Measurements from ENCODE around the gene C15orf40. TPM values are rescaled to one million over a fixed set of nuclear protein-coding genes. Genes with fewer than 3 reads are reported as not detected.

The C15orf40 gene
- total and polyA plus RNA-seq, 9 of the 15 experiments (the other 6 are each of a cell fraction or from before 2014, with no cell fraction given) = 15.9 to 52.0 (median 27.0) TPM

DNA sequence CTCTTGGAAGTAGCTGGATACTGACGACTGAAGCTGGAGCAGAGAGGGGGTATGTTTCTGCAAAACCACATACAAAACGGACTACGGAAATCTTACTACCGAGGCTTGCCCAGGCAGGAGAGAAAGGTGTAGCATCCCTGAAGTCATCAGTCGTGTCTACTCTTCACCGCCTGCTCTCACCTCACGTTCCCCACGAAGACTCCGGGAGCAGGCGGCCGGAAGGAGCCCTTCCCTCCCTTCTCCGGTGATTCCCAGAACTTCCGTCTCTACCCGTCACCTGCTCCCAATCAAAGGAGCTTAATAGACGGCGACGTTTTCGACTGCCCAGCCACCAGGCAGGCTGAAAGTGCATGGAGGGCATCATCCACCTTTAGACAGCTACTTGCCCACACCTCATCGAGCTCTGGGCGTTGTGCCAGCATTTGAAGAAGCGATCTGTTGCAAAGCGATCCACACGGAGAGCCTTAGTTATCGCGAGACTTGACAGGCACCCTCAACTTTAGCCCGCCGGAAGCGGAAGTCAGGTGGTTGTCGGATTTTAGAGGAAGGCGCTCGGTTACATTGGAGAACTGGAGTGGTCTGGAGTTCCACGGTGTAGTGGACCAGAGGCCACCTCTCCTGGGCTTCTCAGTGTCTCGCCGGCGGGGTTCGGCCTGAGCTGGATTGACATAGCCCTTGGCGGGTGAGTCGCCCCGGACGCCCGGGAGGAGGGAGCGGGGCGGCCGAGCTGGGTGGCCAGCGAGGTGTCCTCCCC lies 25.6 kb downstream of the C15orf40 start, which contains the start of gene RAMAC (continued):
- TF ChIP-seq, protein P1, sequence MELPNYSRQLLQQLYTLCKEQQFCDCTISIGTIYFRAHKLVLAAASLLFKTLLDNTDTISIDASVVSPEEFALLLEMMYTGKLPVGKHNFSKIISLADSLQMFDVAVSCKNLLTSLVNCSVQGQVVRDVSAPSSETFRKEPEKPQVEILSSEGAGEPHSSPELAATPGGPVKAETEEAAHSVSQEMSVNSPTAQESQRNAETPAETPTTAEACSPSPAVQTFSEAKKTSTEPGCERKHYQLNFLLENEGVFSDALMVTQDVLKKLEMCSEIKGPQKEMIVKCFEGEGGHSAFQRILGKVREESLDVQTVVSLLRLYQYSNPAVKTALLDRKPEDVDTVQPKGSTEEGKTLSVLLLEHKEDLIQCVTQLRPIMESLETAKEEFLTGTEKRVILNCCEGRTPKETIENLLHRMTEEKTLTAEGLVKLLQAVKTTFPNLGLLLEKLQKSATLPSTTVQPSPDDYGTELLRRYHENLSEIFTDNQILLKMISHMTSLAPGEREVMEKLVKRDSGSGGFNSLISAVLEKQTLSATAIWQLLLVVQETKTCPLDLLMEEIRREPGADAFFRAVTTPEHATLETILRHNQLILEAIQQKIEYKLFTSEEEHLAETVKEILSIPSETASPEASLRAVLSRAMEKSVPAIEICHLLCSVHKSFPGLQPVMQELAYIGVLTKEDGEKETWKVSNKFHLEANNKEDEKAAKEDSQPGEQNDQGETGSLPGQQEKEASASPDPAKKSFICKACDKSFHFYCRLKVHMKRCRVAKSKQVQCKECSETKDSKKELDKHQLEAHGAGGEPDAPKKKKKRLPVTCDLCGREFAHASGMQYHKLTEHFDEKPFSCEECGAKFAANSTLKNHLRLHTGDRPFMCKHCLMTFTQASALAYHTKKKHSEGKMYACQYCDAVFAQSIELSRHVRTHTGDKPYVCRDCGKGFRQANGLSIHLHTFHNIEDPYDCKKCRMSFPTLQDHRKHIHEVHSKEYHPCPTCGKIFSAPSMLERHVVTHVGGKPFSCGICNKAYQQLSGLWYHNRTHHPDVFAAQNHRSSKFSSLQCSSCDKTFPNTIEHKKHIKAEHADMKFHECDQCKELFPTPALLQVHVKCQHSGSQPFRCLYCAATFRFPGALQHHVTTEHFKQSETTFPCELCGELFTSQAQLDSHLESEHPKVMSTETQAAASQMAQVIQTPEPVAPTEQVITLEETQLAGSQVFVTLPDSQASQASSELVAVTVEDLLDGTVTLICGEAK (IDR thresholded peaks at IDR 0.05) = peak; percentile 96
- TF ChIP-seq, protein P1 (CRISPR knock-in tag; IDR thresholded peaks at IDR 0.05) = no peak
- TF ChIP-seq ETV1 (tag; conservative IDR thresholded peaks at IDR 0.05; ENCODE audit: low read depth) (peak; percentile 75), GABPB1 (CRISPR knock-in tag; IDR thresholded peaks at IDR 0.05) (peak; percentile 95), SETDB1 (IDR thresholded peaks at IDR 0.05; ENCODE audit: low read length) (no peak), VEZF1 (CRISPR knock-in tag; IDR thresholded peaks at IDR 0.05) (peak; percentile 53), PHF20 (IDR thresholded peaks at IDR 0.05; ENCODE audit: partially characterized antibody) (peak; percentile 91), SUPT5H (IDR thresholded peaks at IDR 0.05) (peak; percentile 89), THRAP3 (IDR thresholded peaks at IDR 0.05; ENCODE audit: borderline replicate concordance) (0 out of 2 replicates have a peak, but pooled peaks have one; percentile 49), HCFC1 (IDR thresholded peaks at IDR 0.05; ENCODE audit: low read depth, low read length) (peak; percentile 41; the same call in 1 of the 2 replicates), DIDO1 (tag; IDR thresholded peaks at IDR 0.05; ENCODE audit: low read depth) (peak; percentile 69)
- TF ChIP-seq, protein P2, sequence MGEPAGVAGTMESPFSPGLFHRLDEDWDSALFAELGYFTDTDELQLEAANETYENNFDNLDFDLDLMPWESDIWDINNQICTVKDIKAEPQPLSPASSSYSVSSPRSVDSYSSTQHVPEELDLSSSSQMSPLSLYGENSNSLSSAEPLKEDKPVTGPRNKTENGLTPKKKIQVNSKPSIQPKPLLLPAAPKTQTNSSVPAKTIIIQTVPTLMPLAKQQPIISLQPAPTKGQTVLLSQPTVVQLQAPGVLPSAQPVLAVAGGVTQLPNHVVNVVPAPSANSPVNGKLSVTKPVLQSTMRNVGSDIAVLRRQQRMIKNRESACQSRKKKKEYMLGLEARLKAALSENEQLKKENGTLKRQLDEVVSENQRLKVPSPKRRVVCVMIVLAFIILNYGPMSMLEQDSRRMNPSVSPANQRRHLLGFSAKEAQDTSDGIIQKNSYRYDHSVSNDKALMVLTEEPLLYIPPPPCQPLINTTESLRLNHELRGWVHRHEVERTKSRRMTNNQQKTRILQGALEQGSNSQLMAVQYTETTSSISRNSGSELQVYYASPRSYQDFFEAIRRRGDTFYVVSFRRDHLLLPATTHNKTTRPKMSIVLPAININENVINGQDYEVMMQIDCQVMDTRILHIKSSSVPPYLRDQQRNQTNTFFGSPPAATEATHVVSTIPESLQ (CRISPR knock-in tag; IDR thresholded peaks at IDR 0.05) = 0 out of 2 replicates have a peak, but pooled peaks have one; percentile 59
- TF ChIP-seq, protein P3, sequence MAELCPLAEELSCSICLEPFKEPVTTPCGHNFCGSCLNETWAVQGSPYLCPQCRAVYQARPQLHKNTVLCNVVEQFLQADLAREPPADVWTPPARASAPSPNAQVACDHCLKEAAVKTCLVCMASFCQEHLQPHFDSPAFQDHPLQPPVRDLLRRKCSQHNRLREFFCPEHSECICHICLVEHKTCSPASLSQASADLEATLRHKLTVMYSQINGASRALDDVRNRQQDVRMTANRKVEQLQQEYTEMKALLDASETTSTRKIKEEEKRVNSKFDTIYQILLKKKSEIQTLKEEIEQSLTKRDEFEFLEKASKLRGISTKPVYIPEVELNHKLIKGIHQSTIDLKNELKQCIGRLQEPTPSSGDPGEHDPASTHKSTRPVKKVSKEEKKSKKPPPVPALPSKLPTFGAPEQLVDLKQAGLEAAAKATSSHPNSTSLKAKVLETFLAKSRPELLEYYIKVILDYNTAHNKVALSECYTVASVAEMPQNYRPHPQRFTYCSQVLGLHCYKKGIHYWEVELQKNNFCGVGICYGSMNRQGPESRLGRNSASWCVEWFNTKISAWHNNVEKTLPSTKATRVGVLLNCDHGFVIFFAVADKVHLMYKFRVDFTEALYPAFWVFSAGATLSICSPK (IDR thresholded peaks at IDR 0.05; ENCODE audit: borderline replicate concordance) = no peak

Measured in K562 (cell line).